Measurements from ENCODE around the gene PTPRT. TPM values are rescaled to one million over a fixed set of nuclear protein-coding genes. Genes with fewer than 3 reads are reported as not detected.
A peak's percentile ranks its signal among the peaks of the same experiment; 100 is the strongest.

PTPRT gene
- total RNA-seq, 1 donor from 2014 or later = not detected

DNA sequence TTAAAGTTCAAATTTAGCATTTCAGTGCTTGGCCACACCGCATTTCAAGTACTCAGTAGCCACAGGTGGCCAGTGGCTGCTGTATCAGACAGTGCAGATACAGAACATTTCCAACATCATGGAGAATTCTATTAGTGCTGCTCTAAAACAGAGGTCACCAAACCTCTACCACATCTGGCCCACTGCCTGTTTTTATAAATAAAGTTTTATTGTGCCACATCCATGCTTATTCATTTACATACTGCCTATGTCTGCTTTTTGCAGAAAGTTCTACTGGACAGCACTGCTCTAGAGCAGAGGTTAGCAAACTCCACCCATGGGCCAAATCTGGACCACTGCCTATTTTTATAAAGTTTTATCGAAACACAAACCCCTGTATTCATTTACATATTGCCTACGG lies 3.7 kb upstream of the PTPRT start:
- peaks cover 3% of the 10 kb centered on the region for H3K4me1 Mint-ChIP-seq (ENCODE audit: unreplicated experiment)
- H3K4me3 Mint-ChIP-seq (ENCODE audit: unreplicated experiment) = no peak overlapping the region
- H3K27ac Mint-ChIP-seq (ENCODE audit: unreplicated experiment) = no peak overlapping the region
- peaks cover 23% of the 10 kb centered on the region for H3K27me3 Mint-ChIP-seq (ENCODE audit: unreplicated experiment)
- no peaks in the 10 kb centered on the region for H3K9me3 Mint-ChIP-seq (ENCODE audit: unreplicated experiment)
- TF ChIP-seq, protein P1, sequence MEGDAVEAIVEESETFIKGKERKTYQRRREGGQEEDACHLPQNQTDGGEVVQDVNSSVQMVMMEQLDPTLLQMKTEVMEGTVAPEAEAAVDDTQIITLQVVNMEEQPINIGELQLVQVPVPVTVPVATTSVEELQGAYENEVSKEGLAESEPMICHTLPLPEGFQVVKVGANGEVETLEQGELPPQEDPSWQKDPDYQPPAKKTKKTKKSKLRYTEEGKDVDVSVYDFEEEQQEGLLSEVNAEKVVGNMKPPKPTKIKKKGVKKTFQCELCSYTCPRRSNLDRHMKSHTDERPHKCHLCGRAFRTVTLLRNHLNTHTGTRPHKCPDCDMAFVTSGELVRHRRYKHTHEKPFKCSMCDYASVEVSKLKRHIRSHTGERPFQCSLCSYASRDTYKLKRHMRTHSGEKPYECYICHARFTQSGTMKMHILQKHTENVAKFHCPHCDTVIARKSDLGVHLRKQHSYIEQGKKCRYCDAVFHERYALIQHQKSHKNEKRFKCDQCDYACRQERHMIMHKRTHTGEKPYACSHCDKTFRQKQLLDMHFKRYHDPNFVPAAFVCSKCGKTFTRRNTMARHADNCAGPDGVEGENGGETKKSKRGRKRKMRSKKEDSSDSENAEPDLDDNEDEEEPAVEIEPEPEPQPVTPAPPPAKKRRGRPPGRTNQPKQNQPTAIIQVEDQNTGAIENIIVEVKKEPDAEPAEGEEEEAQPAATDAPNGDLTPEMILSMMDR (IDR thresholded peaks at IDR 0.05) = no peak
- no peak for DNase-seq (ENCODE audit: extremely low spot score, unreplicated experiment)
- no peaks in the 10 kb centered on the region for H3K36me3 Mint-ChIP-seq (ENCODE audit: unreplicated experiment)

GRCh38 chr20:43191946-43192863 lies 2.5 kb upstream of the PTPRT start:
- no peaks in the 10 kb centered on the region for H3K9me3 Mint-ChIP-seq (ENCODE audit: unreplicated experiment)
- H3K4me3 Mint-ChIP-seq (ENCODE audit: unreplicated experiment) = no peak overlapping the region
- DNase-seq (ENCODE audit: extremely low spot score, unreplicated experiment) = no peak
- peaks cover 34% of the 10 kb centered on the region for H3K27me3 Mint-ChIP-seq (ENCODE audit: unreplicated experiment)
- peaks cover 5% of the 10 kb centered on the region for H3K4me1 Mint-ChIP-seq (ENCODE audit: unreplicated experiment)
- H3K27ac Mint-ChIP-seq (ENCODE audit: unreplicated experiment) = no peak overlapping the region
- TF ChIP-seq, protein P1 (IDR thresholded peaks at IDR 0.05) = peak; percentile 24
- H3K36me3 Mint-ChIP-seq (ENCODE audit: unreplicated experiment) = no peaks in the 10 kb centered on the region

- H3K4me3 Mint-ChIP-seq (ENCODE audit: unreplicated experiment) = no peak overlapping the region
- peaks cover 5% of the 10 kb centered on the region for H3K4me1 Mint-ChIP-seq (ENCODE audit: unreplicated experiment)
Measured at GRCh38 chr20:43191143-43191542, 1.4 kb upstream of the PTPRT start.

GRCh38 chr20:43190332-43190953 lies 737 bp upstream of the PTPRT start:
- Mint-ChIP-seq H3K27ac (ENCODE audit: unreplicated experiment) (no peak overlapping the region), H3K9me3 (ENCODE audit: unreplicated experiment) (no peaks in the 10 kb centered on the region), H3K4me3 (ENCODE audit: unreplicated experiment) (no peak overlapping the region), H3K27me3 (ENCODE audit: unreplicated experiment) (peaks cover 36% of the 10 kb centered on the region), H3K4me1 (ENCODE audit: unreplicated experiment) (peaks cover 5% of the 10 kb centered on the region), H3K36me3 (ENCODE audit: unreplicated experiment) (no peaks in the 10 kb centered on the region)
- TF ChIP-seq, protein P1 (IDR thresholded peaks at IDR 0.05) = no peak
- no peak for DNase-seq (ENCODE audit: extremely low spot score, unreplicated experiment)

More at GRCh38 chr20:43191143-43191542, 1.4 kb upstream of the PTPRT start:
- Mint-ChIP-seq H3K27me3 (ENCODE audit: unreplicated experiment) (peaks cover 36% of the 10 kb centered on the region), H3K27ac (ENCODE audit: unreplicated experiment) (no peak overlapping the region), H3K36me3 (ENCODE audit: unreplicated experiment) (no peaks in the 10 kb centered on the region), H3K9me3 (ENCODE audit: unreplicated experiment) (no peaks in the 10 kb centered on the region)
- DNase-seq (ENCODE audit: extremely low spot score, unreplicated experiment) = no peak
- TF ChIP-seq, protein P1 (IDR thresholded peaks at IDR 0.05) = no peak
